ENCODE results near the gene TRIO.
"Not testable (repeated sequence)": the region's sequence is repeated elsewhere in the genome, so short reads cannot be mapped to it uniquely, and the experiment has no call there.

TRIO gene

GRCh38 chr5:14509556-14509955, 366.4 kb downstream of the TRIO start:
- DNase-seq (ENCODE audit: low read depth): no peak

GRCh38 chr5:14510156-14510734, 367.1 kb downstream of the TRIO start:
- no peak for DNase-seq (ENCODE audit: low read depth)

GRCh38 chr5:14510880-14511279, 367.7 kb downstream of the TRIO start:
- no peak for DNase-seq (ENCODE audit: low read depth)

- no peak for DNase-seq (ENCODE audit: low read depth)
These were observed 369.4 kb downstream of the TRIO start for GRCh38 chr5:14512574-14512973.

GRCh38 chr5:14513266-14513665, 370.1 kb downstream of the TRIO start:
- no peak for DNase-seq (ENCODE audit: low read depth)

- no peak for DNase-seq (ENCODE audit: low read depth)
These were observed 373.8 kb downstream of the TRIO start for GRCh38 chr5:14516901-14517300.

- DNase-seq (ENCODE audit: low read depth): no peak
These were observed 375.5 kb downstream of the TRIO start for GRCh38 chr5:14518638-14519037.

- no peak for DNase-seq (ENCODE audit: low read depth)
These were observed 378.6 kb downstream of the TRIO start for GRCh38 chr5:14521748-14522147.

GRCh38 chr5:14522721-14523120, 379.6 kb downstream of the TRIO start:
- DNase-seq (ENCODE audit: low read depth): no peak

GRCh38 chr5:14523243-14524034, 380.3 kb downstream of the TRIO start:
- DNase-seq (ENCODE audit: low read depth): no peak

GRCh38 chr5:14525397-14525796, 382.3 kb downstream of the TRIO start:
- DNase-seq (ENCODE audit: low read depth): no peak

- no peak for DNase-seq (ENCODE audit: low read depth)
These were observed 383.4 kb downstream of the TRIO start for GRCh38 chr5:14526493-14526892.

GRCh38 chr5:14528115-14528514, 385.0 kb downstream of the TRIO start:
- no peak for DNase-seq (ENCODE audit: low read depth)

- no peak for DNase-seq (ENCODE audit: low read depth)
These were observed 385.8 kb downstream of the TRIO start for GRCh38 chr5:14528926-14529325.

- no peak for DNase-seq (ENCODE audit: low read depth)
These were observed 388.5 kb downstream of the TRIO start for GRCh38 chr5:14531668-14532067.

GRCh38 chr5:14532180-14532579, 389.0 kb downstream of the TRIO start:
- DNase-seq (ENCODE audit: low read depth): no peak

- DNase-seq (ENCODE audit: low read depth): no peak
These were observed 391.6 kb downstream of the TRIO start for GRCh38 chr5:14534773-14535172.

- no peak for DNase-seq (ENCODE audit: low read depth)
These were observed 402.2 kb downstream of the TRIO start for GRCh38 chr5:14545308-14545707.

- no peak for DNase-seq (ENCODE audit: low read depth)
These were observed 402.7 kb downstream of the TRIO start for GRCh38 chr5:14545862-14546261.

GRCh38 chr5:14547666-14548065, 404.5 kb downstream of the TRIO start:
- DNase-seq (ENCODE audit: low read depth): no peak

GRCh38 chr5:14551211-14551610, 408.1 kb downstream of the TRIO start:
- DNase-seq (ENCODE audit: low read depth): no peak

GRCh38 chr5:14552017-14552416, 408.9 kb downstream of the TRIO start:
- DNase-seq (ENCODE audit: low read depth): no peak

GRCh38 chr5:14554288-14554687, 411.1 kb downstream of the TRIO start:
- not testable (repeated sequence) for DNase-seq (ENCODE audit: low read depth)

- DNase-seq (ENCODE audit: low read depth): no peak
These were observed 412.9 kb downstream of the TRIO start for GRCh38 chr5:14556015-14556414.

Data from non-pigmented ciliary epithelial cell (primary cell).